Activated CD8-positive, alpha-beta memory T cell treated with anti-CD3 and anti-CD28 coated beads for 36 hours (primary cell): ENCODE measurements around the gene TENM3. TPM values are rescaled to one million over a fixed set of nuclear protein-coding genes. Genes with fewer than 3 reads are reported as not detected.
"Not testable (repeated sequence)": the region's sequence is repeated elsewhere in the genome, so short reads cannot be mapped to it uniquely, and the experiment has no call there.

Experiments used
- CTCF ChIA-PET: fragments of 350-600 bp; sonication (Branson Sonifier 250); formaldehyde crosslinking; loops from one replicate; lab custom pipeline; 2021; ENCODE audit warnings: antibody characterized with exemption; lab: Charles Lee
- POLR2A ChIA-PET: fragments of 350-600 bp; sonication (Branson Sonifier 250); formaldehyde crosslinking; loops from one replicate; lab custom pipeline; 2021; ENCODE audit warnings: antibody characterized with exemption; lab: Charles Lee
- total RNA-seq, 2 experiments: library from RNA; stranded (reverse); gene quantifications; one replicate each; pipeline ENCODE4 v1.2.3, GENCODE V29; 2021

TENM3 gene
- total RNA-seq, 2 experiments from 2014 or later: not detected

DNA sequence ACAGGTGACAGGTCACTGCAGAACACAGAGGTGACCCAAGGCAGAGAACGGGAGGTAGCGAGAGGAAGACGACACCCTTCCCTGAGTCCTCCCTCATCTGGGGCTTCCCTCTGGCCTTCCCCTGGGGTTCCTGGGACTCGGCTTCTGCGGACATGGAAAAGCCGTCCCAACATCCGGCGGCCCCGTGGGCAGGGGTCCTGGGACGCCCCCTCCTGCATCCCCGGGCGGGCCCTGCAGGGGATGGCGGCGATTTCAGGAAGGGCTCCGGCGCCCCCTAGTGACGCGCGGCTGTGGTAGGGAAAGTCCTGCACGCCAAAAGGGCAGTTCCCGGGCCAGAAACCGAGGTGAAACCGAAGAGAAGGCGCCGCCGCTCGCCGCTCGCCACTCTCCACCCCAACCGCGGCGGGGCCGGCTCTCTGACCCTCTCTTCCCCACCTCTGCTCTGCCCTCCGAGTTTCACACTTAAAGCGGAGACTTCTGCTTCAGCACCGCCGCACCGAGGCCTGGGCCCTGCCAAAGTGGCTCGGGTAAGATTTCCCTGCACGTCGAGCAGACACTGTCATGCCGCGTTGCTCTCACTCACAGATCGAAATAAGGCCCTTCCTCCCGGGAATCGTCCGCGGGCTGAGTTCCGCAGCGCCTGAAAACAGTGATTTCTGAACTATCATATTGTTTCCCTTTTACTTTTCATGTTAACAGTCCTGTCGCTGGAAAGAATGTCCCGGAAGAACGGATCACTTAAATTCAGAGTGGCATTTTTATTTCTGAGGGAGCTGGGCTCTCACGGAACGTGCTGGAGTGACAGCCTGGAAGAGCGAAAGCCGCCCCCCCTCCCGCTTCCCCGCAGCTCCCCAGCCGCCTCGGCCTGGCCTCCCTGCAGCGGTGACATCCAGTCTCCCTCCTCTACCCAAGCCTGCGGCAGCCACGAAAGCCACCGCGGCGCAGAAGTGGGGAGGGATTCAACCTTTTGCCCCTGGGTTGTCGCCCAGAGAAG is 563.4 kb downstream of the TENM3 start:
- ChIA-PET CTCF (interaction anchor here (0.6 to 0.9 kb wide), 3 partner anchors 13 to 249 kb away, joined by 3 to 4 read pairs (median 3); no protein-coding TSS in a partner anchor), POLR2A (no interaction called here)

GRCh38 chr4:182807346-182807745 is 564.1 kb downstream of the TENM3 start:
- ChIA-PET POLR2A (no interaction called here), CTCF (no interaction called here)

DNA sequence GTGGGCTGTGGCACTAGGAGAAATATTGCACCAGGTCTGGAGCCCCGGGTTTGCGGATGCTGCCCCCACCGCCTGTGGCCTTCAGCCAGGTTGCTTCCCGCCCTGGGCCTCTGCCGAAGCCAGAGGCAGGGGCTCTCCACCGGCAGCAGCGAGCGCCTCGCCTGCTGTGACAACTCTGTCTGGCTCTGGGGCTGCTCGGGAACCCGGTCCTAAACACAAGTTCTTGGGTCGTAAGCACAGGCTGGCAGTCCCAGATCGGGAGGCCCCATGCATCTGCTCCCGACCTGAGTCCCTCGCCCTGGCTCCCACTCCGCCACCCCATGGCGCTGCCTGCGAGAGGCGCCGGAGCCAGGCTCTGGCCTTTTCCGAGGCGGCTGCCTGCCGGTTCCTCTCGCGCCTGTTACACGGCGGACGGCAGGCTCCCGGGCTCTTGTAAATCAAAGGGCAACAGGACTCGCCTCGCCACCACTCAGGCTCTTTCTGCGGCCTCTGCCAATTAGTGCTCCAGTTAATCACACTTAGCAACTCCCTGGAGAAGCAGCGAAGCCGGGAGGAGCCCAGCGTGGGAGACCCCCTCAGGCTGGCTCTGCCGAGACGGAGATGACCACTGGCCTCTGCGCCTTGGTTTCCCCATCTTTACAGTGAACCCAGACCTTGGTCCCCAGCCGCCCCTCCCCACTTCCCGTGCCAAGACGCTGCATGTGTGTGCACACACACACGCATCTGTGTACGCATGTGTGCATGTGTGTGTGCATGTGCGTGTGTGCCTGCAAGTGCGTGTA is 564.8 kb downstream of the TENM3 start:
- CTCF ChIA-PET: no interaction called here
- POLR2A ChIA-PET: no interaction called here

- POLR2A ChIA-PET: no interaction called here
- CTCF ChIA-PET: no interaction called here
Measured at GRCh38 chr4:182808673-182809416, 565.6 kb downstream of the TENM3 start.

DNA sequence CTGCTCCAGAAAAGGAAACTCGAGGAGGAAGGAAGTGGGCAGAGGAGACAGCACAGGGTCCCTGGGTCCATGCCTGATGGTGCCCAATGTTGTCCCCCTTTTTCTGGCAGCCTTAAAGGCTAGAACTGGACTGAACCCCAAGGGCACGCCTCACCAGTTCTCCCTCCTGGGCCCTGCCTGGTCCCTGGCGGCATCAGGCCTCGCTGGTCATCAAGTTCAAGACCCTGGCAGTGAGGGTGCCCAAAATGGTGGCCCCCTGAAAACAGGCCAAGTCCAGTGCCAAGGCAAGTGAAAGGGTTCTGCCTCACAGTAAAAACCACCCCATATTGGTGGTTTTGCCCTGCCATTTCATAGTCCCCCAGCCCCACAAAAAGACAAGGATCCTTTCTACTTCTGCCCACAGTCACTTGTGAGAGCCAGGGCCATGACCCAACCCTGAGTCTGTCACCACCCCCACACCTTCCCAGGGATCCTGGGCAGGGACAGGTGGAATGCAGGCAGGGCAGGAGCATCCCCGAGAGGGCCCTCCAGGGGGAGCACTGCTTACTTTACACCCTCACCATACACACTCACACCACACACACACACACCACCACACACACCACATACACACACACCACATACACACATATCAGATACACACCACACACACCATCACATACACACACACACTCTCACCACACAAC is 566.4 kb downstream of the TENM3 start:
- POLR2A ChIA-PET: no interaction called here

GRCh38 chr4:182810103-182810615 is 567.0 kb downstream of the TENM3 start:
- ChIA-PET POLR2A (no interaction called here), CTCF (no interaction called here)

More for the DNA sequence above, 566.4 kb downstream of the TENM3 start:
- CTCF ChIA-PET: no interaction called here

DNA sequence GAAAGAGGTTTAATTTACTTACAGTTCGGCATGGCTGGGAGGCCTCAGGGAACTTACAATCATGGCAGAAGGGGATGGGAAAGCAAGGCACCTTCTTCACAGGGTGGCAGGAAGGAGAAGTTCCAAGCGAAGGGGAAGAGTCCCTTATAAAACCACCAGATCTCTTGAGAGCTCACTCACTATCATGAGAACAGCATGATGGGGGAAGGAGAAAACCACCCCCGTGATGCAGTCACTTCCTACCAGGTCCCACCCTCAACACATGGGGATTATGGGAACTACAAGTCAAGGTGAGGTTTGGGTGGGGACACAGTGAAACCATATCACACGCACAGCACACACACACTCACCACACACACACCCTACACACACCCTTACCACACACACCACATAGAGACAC is 569.7 kb downstream of the TENM3 start:
- CTCF ChIA-PET: no interaction called here
- POLR2A ChIA-PET: no interaction called here

DNA sequence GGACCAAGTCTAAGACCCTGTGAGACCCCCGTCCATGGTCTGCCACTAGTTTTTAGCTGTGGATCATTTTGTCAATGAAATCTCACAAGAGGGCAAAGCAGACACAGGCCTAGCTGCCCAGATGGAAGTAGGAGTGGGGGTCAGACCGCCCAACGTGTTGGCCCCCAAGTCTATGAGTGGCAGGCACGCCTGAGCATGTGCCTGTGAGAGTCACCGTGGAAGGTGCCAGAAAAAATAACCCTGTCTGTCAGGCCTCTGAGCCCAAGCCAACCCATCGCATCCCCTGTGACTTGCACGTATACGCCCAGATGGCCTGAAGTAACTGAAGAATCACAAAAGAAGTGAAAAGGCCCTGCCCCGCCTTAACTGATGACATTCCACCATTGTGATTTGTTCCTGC is 570.9 kb downstream of the TENM3 start:
- CTCF ChIA-PET, POLR2A ChIA-PET: not testable (repeated sequence)

GRCh38 chr4:182818926-182819730 is 575.9 kb downstream of the TENM3 start:
- POLR2A ChIA-PET: no interaction called here
- CTCF ChIA-PET: interaction anchor here (1.1 kb wide), 1 partner anchor 13 kb away, joined by 4 read pairs; no protein-coding TSS in a partner anchor

DNA sequence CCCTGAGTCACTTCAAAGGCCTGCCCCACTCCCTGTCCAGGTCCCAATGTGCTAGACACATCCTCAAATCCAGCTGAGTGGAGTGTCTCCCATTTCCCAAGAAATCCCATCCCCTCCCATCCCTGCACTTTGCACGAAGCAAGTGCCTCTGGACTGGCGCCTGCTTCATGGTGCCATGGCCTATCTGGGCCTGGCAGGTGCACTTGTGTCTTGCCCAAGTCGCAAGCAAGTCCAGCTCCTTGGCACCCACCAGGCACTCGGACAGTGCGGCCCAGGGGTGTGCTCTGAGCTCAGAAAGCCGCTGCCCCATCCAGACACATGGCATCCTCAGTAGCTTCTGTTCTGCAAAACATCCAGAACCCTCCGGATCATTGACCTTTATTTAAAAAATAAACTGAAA is 576.5 kb downstream of the TENM3 start:
- CTCF ChIA-PET: interaction anchor here (1.1 kb wide), 1 partner anchor 14 kb away, joined by 4 read pairs; no protein-coding TSS in a partner anchor
- POLR2A ChIA-PET: no interaction called here

GRCh38 chr4:182822554-182822953 is 579.4 kb downstream of the TENM3 start:
- ChIA-PET POLR2A (interaction anchor here (0.5 kb wide), 1 partner anchor 264 kb away, joined by 7 read pairs; no protein-coding TSS in a partner anchor), CTCF (no interaction called here)

DNA sequence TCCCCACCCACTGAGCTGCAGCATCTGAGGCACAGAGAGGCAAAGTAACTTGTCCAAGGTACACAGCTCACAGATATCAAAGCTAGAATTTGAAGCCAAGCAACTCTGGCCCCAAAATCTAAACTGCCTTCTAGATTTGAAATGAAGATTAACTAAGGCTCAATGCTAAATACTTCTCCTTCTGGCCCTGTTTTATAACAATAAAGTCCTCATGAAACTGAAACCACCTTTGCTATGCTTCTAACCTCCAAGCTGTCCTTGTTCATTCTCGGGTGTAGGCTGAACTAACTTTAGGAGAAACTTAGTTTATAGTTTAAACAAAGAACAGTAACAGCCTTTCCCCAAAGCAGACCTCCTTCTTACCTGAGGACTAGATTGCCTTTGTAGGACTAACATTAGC is 580.4 kb downstream of the TENM3 start:
- POLR2A ChIA-PET: no interaction called here

GRCh38 chr4:182825003-182825402 is 581.8 kb downstream of the TENM3 start:
- ChIA-PET CTCF (no interaction called here), POLR2A (no interaction called here)

More for the DNA sequence above, 580.4 kb downstream of the TENM3 start:
- CTCF ChIA-PET: no interaction called here

GRCh38 chr4:182825786-182826185 is 582.6 kb downstream of the TENM3 start:
- CTCF ChIA-PET: no interaction called here
- POLR2A ChIA-PET: no interaction called here

GRCh38 chr4:182826391-182826790 is 583.2 kb downstream of the TENM3 start:
- CTCF ChIA-PET: no interaction called here
- POLR2A ChIA-PET: no interaction called here

DNA sequence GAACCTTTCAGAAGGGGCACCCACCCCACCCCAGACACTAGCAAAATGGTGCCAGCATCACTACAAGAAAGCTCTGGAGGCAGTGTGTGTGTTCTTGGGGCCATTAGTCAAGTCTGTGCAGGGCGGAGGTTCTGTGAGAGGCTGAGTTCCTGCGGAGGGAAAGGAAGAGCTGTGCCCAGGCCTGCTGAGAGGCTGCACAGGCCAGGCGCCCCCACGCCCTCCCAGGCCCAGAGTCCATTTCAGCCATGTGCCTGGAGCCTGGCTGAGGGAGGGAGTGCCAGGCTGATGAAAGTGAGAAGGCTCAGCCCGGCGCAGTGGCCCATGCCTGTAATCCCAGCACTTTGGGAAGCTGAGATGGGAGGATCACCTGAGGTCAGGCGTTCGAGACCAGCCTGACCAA is 584.0 kb downstream of the TENM3 start:
- ChIA-PET CTCF (no interaction called here), POLR2A (no interaction called here)

- ChIA-PET CTCF (no interaction called here), POLR2A (no interaction called here)
Measured at GRCh38 chr4:182827954-182828353, 584.8 kb downstream of the TENM3 start.
